H1 (cell line): ENCODE measurements around the gene PRG2. TPM values are rescaled to one million over a fixed set of nuclear protein-coding genes. Genes with fewer than 3 reads are reported as not detected.

Experiments used
- CTCF ChIA-PET: fragments of 300-600 bp; sonication (Branson Sonifier 250); formaldehyde crosslinking; loops from one replicate; lab custom pipeline; 2021; ENCODE audit not compliant: partially characterized antibody; lab: Charles Lee
- POLR2A ChIA-PET: fragments of 300-600 bp; sonication (Branson Sonifier 250); formaldehyde crosslinking; loops from one replicate; lab custom pipeline; 2021; ENCODE audit warnings: inconsistent platforms; ENCODE audit not compliant: partially characterized antibody; lab: Charles Lee
- DNase-seq, 2 experiments: peaks; one replicate each; pipeline versions ENCODE4 v3.0.0 to v3.0.0-alpha.2; 2010 to 2022; ENCODE audit warnings: low spot score in 2 of 2, low read depth in 1 of 2, mixed read lengths in 1 of 2
- FAIRE-seq: peaks from 2 replicates; lab custom pipeline; 2011; peaks lifted over from hg19 to GRCh38; lab: Jason Lieb, UNC
- H2AFZ ChIP-seq: 2 replicates; pipeline ENCODE4 v1.8.1; 2012; ENCODE audit warnings: low read length, inconsistent platforms
- H2AK5ac ChIP-seq: 2 replicates; pipeline ENCODE4 v1.6.1; 2013; ENCODE audit warnings: low read depth, low read length
- H2BK120ac ChIP-seq: replicated peaks from 2 replicates; pipeline ENCODE3; 2013; ENCODE audit warnings: low read depth, low read length, inconsistent platforms
- H2BK12ac ChIP-seq: 2 replicates; pipeline ENCODE4 v1.6.1; 2013; ENCODE audit warnings: low read depth, low read length
- H2BK15ac ChIP-seq: 2 replicates; pipeline ENCODE4 v1.6.1; 2013; ENCODE audit warnings: low read length
- H2BK20ac ChIP-seq: 2 replicates; pipeline ENCODE4 v1.6.1; 2013; ENCODE audit warnings: low read length
- H2BK5ac ChIP-seq: 2 replicates; pipeline ENCODE4 v1.6.1; 2013; ENCODE audit warnings: low read depth, low read length
- H3K14ac ChIP-seq: 2 replicates; pipeline ENCODE4 v1.6.1; 2013; ENCODE audit warnings: inconsistent platforms; ENCODE audit not compliant: insufficient read length
- H3K18ac ChIP-seq: 2 replicates; pipeline ENCODE4 v1.6.1; 2013; ENCODE audit warnings: low read length; ENCODE audit errors: extremely low read depth
- H3K23ac ChIP-seq: 2 replicates; pipeline ENCODE4 v1.6.1; 2013; ENCODE audit warnings: inconsistent platforms; ENCODE audit not compliant: insufficient read length
- H3K23me2 ChIP-seq: 2 replicates; pipeline ENCODE4 v1.6.1; 2013; ENCODE audit warnings: low read depth, low read length
- H3K27ac ChIP-seq: 2 replicates; pipeline ENCODE4 v1.6.1; 2011; ENCODE audit warnings: low read depth, low read length, inconsistent platforms
- H3K27me3 ChIP-seq, 4 experiments: replicated peaks in 1 of 4; 1 replicate in 1 of 4; 2 replicates in 3 of 4; pipeline versions ENCODE4 v1.6.1 to v1.8.1; 2011 to 2013; ENCODE audit warnings: low read length in 3 of 4, mild to moderate bottlenecking in 3 of 4, inconsistent platforms in 2 of 4, mixed read lengths in 2 of 4, moderate library complexity in 1 of 4; ENCODE audit not compliant: control insufficient read depth in 3 of 4, insufficient read depth in 3 of 4; ENCODE audit errors: extremely low read depth in 1 of 4
- H3K36me3 ChIP-seq, 4 experiments: 2 replicates each; pipeline versions ENCODE4 v1.6.1 to v1.8.1; 2011 to 2013; ENCODE audit warnings: mild to moderate bottlenecking in 4 of 4, low read length in 3 of 4, moderate library complexity in 2 of 4, control low read depth in 1 of 4, inconsistent platforms in 1 of 4; ENCODE audit not compliant: insufficient read depth in 4 of 4, control insufficient read depth in 2 of 4
- H3K4ac ChIP-seq: replicated peaks from 2 replicates; pipeline ENCODE3; 2013; ENCODE audit warnings: low read length, low read depth, mixed read lengths, inconsistent platforms; ENCODE audit not compliant: insufficient read length
- H3K4me1 ChIP-seq, 4 experiments: replicated peaks in 1 of 4; 1 replicate in 1 of 4; 2 replicates in 3 of 4; pipeline versions ENCODE4 v1.6.1 to v1.8.1; 2011 to 2013; ENCODE audit warnings: low read length in 3 of 4, inconsistent platforms in 2 of 4, mixed read lengths in 1 of 4; ENCODE audit not compliant: insufficient read depth in 4 of 4, control insufficient read depth in 3 of 4
- H3K4me2 ChIP-seq, 2 experiments: 2 replicates each; pipeline versions ENCODE4 v1.6.1 to v1.8.1; 2011 to 2013; ENCODE audit warnings: low read depth in 2 of 2, low read length in 2 of 2, control low read depth in 1 of 2, inconsistent platforms in 1 of 2, mild to moderate bottlenecking in 1 of 2; ENCODE audit not compliant: insufficient read depth in 1 of 2
- H3K4me3 ChIP-seq, 4 experiments: fragments of 200-600, 300-600 bp in 1 of 4; sonication (generic), shearing (Covaris generic), sonication (Bioruptor Twin) in 1 of 4; 2 replicates each; pipeline versions ENCODE4 v1.5.1 to v1.8.1; 2011 to 2016; ENCODE audit warnings: low read length in 4 of 4, low read depth in 3 of 4, control low read depth in 2 of 4, inconsistent platforms in 2 of 4, mild to moderate bottlenecking in 2 of 4, mixed read lengths in 1 of 4, moderate library complexity in 1 of 4; ENCODE audit not compliant: insufficient read depth in 2 of 4; ENCODE audit errors: extremely low read depth in 1 of 4
- H3K56ac ChIP-seq: replicated peaks from 2 replicates; pipeline ENCODE3; 2013; ENCODE audit warnings: low read depth, mild to moderate bottlenecking, mixed read lengths, low read length, inconsistent platforms; ENCODE audit not compliant: insufficient read length
- H3K79me1 ChIP-seq: 2 replicates; pipeline ENCODE4 v1.6.1; 2013; ENCODE audit warnings: low read depth, low read length, control low read depth
- H3K79me2 ChIP-seq, 2 experiments: 2 replicates each; pipeline versions ENCODE4 v1.6.1 to v1.8.1; 2012 to 2013; ENCODE audit warnings: low read length in 2 of 2, mild to moderate bottlenecking in 2 of 2, inconsistent platforms in 1 of 2; ENCODE audit not compliant: insufficient read depth in 2 of 2, control insufficient read depth in 1 of 2
- H3K9ac ChIP-seq, 4 experiments: replicated peaks in 1 of 4; 1 replicate in 1 of 4; 2 replicates in 3 of 4; pipeline versions ENCODE4 v1.6.1 to v1.8.1; 2011 to 2013; ENCODE audit warnings: low read depth in 3 of 4, low read length in 3 of 4, control low read depth in 2 of 4, mild to moderate bottlenecking in 2 of 4, moderate library complexity in 2 of 4, inconsistent platforms in 1 of 4; ENCODE audit errors: extremely low read depth in 1 of 4
- H3K9me3 ChIP-seq, 2 experiments: 2 replicates each; pipeline versions ENCODE4 v1.6.1 to v1.8.1; 2012 to 2013; ENCODE audit warnings: mild to moderate bottlenecking in 2 of 2, moderate library complexity in 2 of 2, control low read depth in 1 of 2, inconsistent platforms in 1 of 2, low read depth in 1 of 2, low read length in 1 of 2, mixed read lengths in 1 of 2; ENCODE audit not compliant: insufficient read depth in 2 of 2
- H4K20me1 ChIP-seq, 2 experiments: replicated peaks in 1 of 2; 2 replicates each; pipeline versions ENCODE3 to v1.8.1; 2011 to 2013; ENCODE audit warnings: inconsistent platforms in 2 of 2, low read length in 2 of 2, mild to moderate bottlenecking in 1 of 2; ENCODE audit not compliant: insufficient read depth in 2 of 2, control insufficient read depth in 1 of 2
- H4K5ac ChIP-seq: 2 replicates; pipeline ENCODE4 v1.6.1; 2013; ENCODE audit warnings: low read length, low read depth, mixed read lengths, inconsistent platforms; ENCODE audit not compliant: insufficient read length
- H4K8ac ChIP-seq: 2 replicates; pipeline ENCODE4 v1.8.0; 2013; ENCODE audit warnings: mild to moderate bottlenecking, moderate library complexity, low read length, inconsistent platforms; ENCODE audit not compliant: insufficient read depth; ENCODE audit errors: extremely low read depth
- H4K91ac ChIP-seq: replicated peaks from 2 replicates; pipeline ENCODE3; 2013; ENCODE audit warnings: low read length, mixed read lengths, inconsistent platforms; ENCODE audit not compliant: insufficient read length
- BCL11A ChIP-seq, 2 experiments: IDR thresholded peaks; one replicate each; pipeline ENCODE4 v1.6.1; 2011; ENCODE audit warnings: low read depth in 2 of 2, low read length in 2 of 2, mild to moderate bottlenecking in 2 of 2
- CHD1 ChIP-seq: IDR thresholded peaks from 2 replicates; pipeline ENCODE4 v1.6.1; 2012; ENCODE audit warnings: low read depth, low read length, improper control_type of control experiment
- CHD2 ChIP-seq: IDR thresholded peaks from 2 replicates; pipeline ENCODE4 v1.6.1; 2012; ENCODE audit warnings: low read length, improper control_type of control experiment
- GTF2F1 ChIP-seq: IDR thresholded peaks from 2 replicates; pipeline ENCODE4 v1.6.1; 2012; ENCODE audit warnings: low read depth, low read length, improper control_type of control experiment, borderline replicate concordance
- JUN ChIP-seq: IDR thresholded peaks from 2 replicates; pipeline ENCODE4 v1.6.1; 2011; ENCODE audit warnings: low read depth, mild to moderate bottlenecking, improper control_type of control experiment, low read length
- JUND ChIP-seq: IDR thresholded peaks from 2 replicates; pipeline ENCODE4 v1.6.1; 2011; ENCODE audit warnings: mild to moderate bottlenecking, improper control_type of control experiment, low read length
- RAD21 ChIP-seq, 2 experiments: IDR thresholded peaks in 1 of 2; conservative IDR thresholded peaks in 1 of 2; 2 replicates each; pipeline ENCODE4 v1.6.1; 2011; ENCODE audit warnings: low read depth in 2 of 2, low read length in 2 of 2, improper control_type of control experiment in 1 of 2, inconsistent platforms in 1 of 2, mild to moderate bottlenecking in 1 of 2, moderate library complexity in 1 of 2
- RBBP5 ChIP-seq: IDR thresholded peaks from 2 replicates; pipeline ENCODE4 v1.7.1; 2012; ENCODE audit warnings: low read depth, mild to moderate bottlenecking, inconsistent platforms, low read length, moderate library complexity, borderline replicate concordance
- RFX5 ChIP-seq: IDR thresholded peaks from 2 replicates; pipeline ENCODE4 v1.6.1; 2011; ENCODE audit warnings: low read depth, low read length, improper control_type of control experiment, borderline replicate concordance
- SAP30 ChIP-seq: fragments of 300-600 bp; sonication (generic); IDR thresholded peaks from 2 replicates; pipeline ENCODE4 v1.7.1; 2012; ENCODE audit warnings: low read length, moderate library complexity, mild to moderate bottlenecking, inconsistent platforms; ENCODE audit not compliant: insufficient read depth, insufficient replicate concordance
- SP4 ChIP-seq: IDR thresholded peaks from 2 replicates; pipeline ENCODE4 v1.6.1; 2012; ENCODE audit warnings: low read length, inconsistent platforms
- TEAD4 ChIP-seq: IDR thresholded peaks from 2 replicates; pipeline ENCODE4 v1.6.1; 2012; ENCODE audit warnings: low read depth, low read length, inconsistent platforms, mixed read lengths
- WGBS, 2 experiments: shearing (Covaris generic) in 1 of 2; methylation state at CpG; one replicate each; pipeline versions ENCODE4 v1.1.6 to v1.1.7; 2013 to 2015; ENCODE audit warnings: low lambda C conversion rate in 2 of 2, mixed read lengths in 2 of 2, inconsistent platforms in 1 of 2, low coverage in 1 of 2, missing lambda C conversion rate in 1 of 2; ENCODE audit not compliant: insufficient replicate concordance in 2 of 2, insufficient coverage in 1 of 2, insufficient read length in 1 of 2; ENCODE audit errors: extremely low coverage in 1 of 2, missing lambda C conversion rate in 1 of 2; 5-methylcytosine and 5-hydroxymethylcytosine counted together
- polyA plus RNA-seq, 7 experiments: library from polyadenylated mRNA; depleted of rRNA in 3 of 7; stranded (reverse) in 5 of 7; unstranded in 2 of 7; fragments of >200 nt in 5 of 7; fragments of 200-250 nt in 2 of 7; gene quantifications; 1 replicate in 5 of 7; 2 replicates in 1 of 7; 4 replicates in 1 of 7; pipeline versions ENCODE4 v1.2.1 to v1.2.3, GENCODE V29; 2011 to 2013; ENCODE audit warnings: missing spikeins in 2 of 7, mixed read lengths in 2 of 7
- total RNA-seq: library from RNA; stranded (reverse); fragmentation: NEBNext Ultra II Directional; extraction: Animal tissue kit (Norgen Biotek cat#: 25700); gene quantifications from 2 replicates; pipeline ENCODE4 v1.2.1, GENCODE V29; 2021

PRG2 gene
- total and polyA plus RNA-seq, 2 of the 8 experiments (the other 6 are each of a cell fraction or from before 2014, with no cell fraction given) = 0.32 TPM; not detected in 1

DNA sequence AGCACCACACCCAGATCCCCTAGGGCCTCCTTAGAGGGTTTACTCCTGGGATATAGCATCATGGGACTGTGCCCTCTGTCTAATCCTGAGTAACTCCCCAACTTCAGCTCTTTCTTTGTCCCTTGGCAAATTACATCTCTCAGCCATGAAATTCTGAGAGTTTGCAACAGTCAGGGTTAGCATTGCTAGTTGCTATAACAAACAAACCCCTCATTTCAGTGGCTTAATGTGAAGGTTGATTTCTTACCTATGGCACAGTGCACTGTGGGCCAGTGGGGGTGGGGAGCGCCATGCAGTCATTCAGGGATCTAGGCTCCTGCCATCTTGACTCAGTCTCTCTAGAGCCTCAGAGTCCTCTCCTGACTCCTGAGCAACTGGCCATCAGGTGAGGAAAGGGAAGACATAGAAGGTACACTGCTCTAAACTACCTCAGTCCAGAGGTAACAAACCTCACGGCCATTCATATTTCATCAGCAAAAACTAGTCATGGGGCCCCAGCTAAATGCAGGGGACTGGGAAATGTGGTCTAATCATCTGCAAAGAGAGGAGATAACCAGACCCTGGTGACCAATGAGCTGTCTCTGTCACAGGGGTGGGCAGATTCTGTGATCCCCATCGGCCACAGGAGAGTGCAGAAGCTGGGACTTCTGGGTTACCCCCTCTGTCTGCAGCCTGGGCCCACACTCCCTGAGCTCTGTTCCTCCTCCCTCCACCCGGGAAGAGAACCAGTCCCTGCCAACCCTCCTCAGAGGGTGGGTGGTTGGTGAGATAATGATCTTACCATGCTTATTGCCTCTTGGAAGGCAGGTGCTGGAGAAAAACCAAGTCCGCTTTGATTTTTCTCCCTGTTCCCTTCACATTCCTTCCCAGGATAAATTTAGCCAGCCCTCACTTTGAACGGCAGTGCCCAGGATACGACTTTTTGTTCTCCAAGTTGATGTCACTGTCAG lies 27.0 kb downstream of the PRG2 start:
- WGBS, 2 experiments = 70% methylated on average over 7 of the region's 7 CpGs; no CpG with 5 or more reads in 1 of the 2 experiments
- FAIRE-seq = no peak
- no peaks in the 10 kb centered on the region; a peak in 2 of 7 replicates for H3K27me3 ChIP-seq
- no peak for TF ChIP-seq CHD1
- no peak for TF ChIP-seq JUND
- TF ChIP-seq SP4 = no peak
- no peak for TF ChIP-seq BCL11A (IDR thresholded peaks at IDR 0.05; ENCODE audit: low read depth in 2 of 2, low read length in 2 of 2)
- TF ChIP-seq JUN = no peak
- no peak for TF ChIP-seq GTF2F1
- TF ChIP-seq SAP30 = no peak
- TF ChIP-seq RFX5 = no peak
- TF ChIP-seq CHD2 = no peak
- no peak for TF ChIP-seq RBBP5
- TF ChIP-seq TEAD4 = no peak
- TF ChIP-seq RAD21 (IDR thresholded peaks at IDR 0.05 in 1 of 2, conservative IDR thresholded peaks at IDR 0.05 in 1 of 2; ENCODE audit: low read depth in 2 of 2, low read length in 2 of 2) = no peak

More for the DNA sequence above, 27.0 kb downstream of the PRG2 start:
- H3K23ac ChIP-seq = no peak overlapping the region
- no peak overlapping the region for H2BK5ac ChIP-seq
- no peak overlapping the region for H3K27ac ChIP-seq
- H3K4me3 ChIP-seq = no peak overlapping the region
- no peak overlapping the region for H2BK12ac ChIP-seq
- H4K91ac ChIP-seq = no peak overlapping the region
- H3K4me1 ChIP-seq = peaks cover 9 to 24% (median 11%) of the 10 kb centered on the region in 4 experiments
- H3K79me1 ChIP-seq = no peaks in the 10 kb centered on the region
- no peak overlapping the region for H2BK120ac ChIP-seq
- H3K4me2 ChIP-seq = no peak overlapping the region
- H4K20me1 ChIP-seq = no peaks in the 10 kb centered on the region
- CTCF ChIA-PET = interaction anchor here (0.6 to 4.9 kb wide), 7 partner anchors 10 to 164 kb away, joined by 3 to 24 read pairs (median 4); no protein-coding TSS in a partner anchor
- no peak overlapping the region for H3K9ac ChIP-seq
- no peak overlapping the region; the same call in 1 of the 2 replicates for H2BK15ac ChIP-seq
- H3K56ac ChIP-seq = no peak overlapping the region
- no peak for DNase-seq
- H4K8ac ChIP-seq = no peak overlapping the region
- POLR2A ChIA-PET = interaction anchor here (1.2 to 2.9 kb wide), 2 partner anchors 11 to 38 kb away, joined by 5 to 10 read pairs; partner anchors contain the start of gene TNKS1BP1
- H2AK5ac ChIP-seq = no peak overlapping the region
- H4K5ac ChIP-seq = no peak overlapping the region
- H3K23me2 ChIP-seq = no peaks in the 10 kb centered on the region
- H3K18ac ChIP-seq = no peak overlapping the region
- no peaks in the 10 kb centered on the region for H3K9me3 ChIP-seq
- H3K79me2 ChIP-seq = no peaks in the 10 kb centered on the region
- no peaks in the 10 kb centered on the region for H3K36me3 ChIP-seq
- H3K4ac ChIP-seq = no peak overlapping the region
- H3K14ac ChIP-seq = no peak overlapping the region
- no peak overlapping the region; the same call in 1 of the 2 replicates for H2BK20ac ChIP-seq
- H2AFZ ChIP-seq = no peak overlapping the region
